LNCaP clone FGC (cell line): ENCODE results near the gene STXBP5.

Experiments used
- DNase-seq: peaks from one replicate; pipeline ENCODE4 v3.0.0-alpha.2; 2011; ENCODE audit warnings: low read depth
- H3K4me3 ChIP-seq: 2 replicates; pipeline ENCODE4 v1.5.1; 2011; ENCODE audit warnings: mild to moderate bottlenecking, low read depth, low read length, control low read depth
- TF ChIP-seq, protein P1 (sequence below): IDR thresholded peaks from 2 replicates; pipeline ENCODE4 v1.5.1; 2012; ENCODE audit warnings: mild to moderate bottlenecking; ENCODE audit not compliant: control insufficient read depth, insufficient read depth; ENCODE audit errors: extremely low read depth

The STXBP5 gene

DNA sequence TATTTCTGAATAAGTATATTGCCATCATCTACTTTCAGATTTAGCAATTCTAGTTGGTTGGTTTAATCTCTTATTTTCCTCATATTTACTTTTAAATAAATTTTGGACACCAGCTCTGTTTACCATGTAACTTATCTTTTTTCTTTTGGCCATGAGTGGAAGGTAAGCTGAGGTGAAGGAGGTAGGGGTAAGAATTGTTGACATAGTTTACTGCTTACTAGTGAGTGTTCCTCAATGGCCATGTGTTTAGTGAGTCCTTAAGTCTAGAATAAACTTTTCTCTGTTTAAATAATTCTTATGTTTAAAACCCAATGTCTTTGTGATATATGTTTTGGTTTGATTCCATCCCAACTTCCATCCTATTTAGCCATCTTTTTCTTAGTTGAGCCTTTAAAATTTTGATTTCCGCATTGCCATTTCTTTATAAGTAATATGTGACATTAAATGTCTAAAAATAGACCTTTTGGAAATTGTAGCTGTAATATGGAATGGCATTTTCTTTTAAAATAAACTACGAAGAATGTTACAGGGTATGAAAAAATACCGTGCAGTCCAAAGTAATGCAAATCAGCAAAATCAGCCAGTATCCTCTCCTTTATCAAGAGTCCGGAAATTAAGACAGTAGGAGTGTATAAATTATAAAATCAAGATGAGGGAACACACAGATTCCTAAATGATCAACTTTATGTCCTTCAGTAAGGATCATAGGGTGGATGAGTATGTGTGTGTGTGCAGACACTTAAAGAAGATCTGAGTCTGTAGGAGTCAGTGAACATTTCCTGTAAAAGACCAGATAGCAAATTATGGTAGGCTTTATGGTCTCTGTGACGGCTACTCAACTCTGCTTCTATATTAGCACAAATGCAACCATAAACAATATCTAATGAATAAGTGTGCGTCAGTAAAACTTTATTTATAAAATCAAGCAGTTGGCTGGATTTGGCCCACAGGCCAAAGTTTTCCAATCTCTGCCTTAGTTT is 10.3 kb downstream of the STXBP5 start:
- no peak overlapping the region for H3K4me3 ChIP-seq
- TF ChIP-seq, protein P1, sequence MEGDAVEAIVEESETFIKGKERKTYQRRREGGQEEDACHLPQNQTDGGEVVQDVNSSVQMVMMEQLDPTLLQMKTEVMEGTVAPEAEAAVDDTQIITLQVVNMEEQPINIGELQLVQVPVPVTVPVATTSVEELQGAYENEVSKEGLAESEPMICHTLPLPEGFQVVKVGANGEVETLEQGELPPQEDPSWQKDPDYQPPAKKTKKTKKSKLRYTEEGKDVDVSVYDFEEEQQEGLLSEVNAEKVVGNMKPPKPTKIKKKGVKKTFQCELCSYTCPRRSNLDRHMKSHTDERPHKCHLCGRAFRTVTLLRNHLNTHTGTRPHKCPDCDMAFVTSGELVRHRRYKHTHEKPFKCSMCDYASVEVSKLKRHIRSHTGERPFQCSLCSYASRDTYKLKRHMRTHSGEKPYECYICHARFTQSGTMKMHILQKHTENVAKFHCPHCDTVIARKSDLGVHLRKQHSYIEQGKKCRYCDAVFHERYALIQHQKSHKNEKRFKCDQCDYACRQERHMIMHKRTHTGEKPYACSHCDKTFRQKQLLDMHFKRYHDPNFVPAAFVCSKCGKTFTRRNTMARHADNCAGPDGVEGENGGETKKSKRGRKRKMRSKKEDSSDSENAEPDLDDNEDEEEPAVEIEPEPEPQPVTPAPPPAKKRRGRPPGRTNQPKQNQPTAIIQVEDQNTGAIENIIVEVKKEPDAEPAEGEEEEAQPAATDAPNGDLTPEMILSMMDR, result no peak
- DNase-seq, result no peak

- TF ChIP-seq, protein P1, result no peak
- no peak for DNase-seq
- H3K4me3 ChIP-seq, result no peak overlapping the region
These were observed 12.7 kb downstream of the STXBP5 start for GRCh38 chr6:147216915-147217314.

- no peak overlapping the region for H3K4me3 ChIP-seq
- no peak for DNase-seq
- TF ChIP-seq, protein P1, result no peak
These were observed 13.7 kb downstream of the STXBP5 start for GRCh38 chr6:147217840-147218404.

DNA sequence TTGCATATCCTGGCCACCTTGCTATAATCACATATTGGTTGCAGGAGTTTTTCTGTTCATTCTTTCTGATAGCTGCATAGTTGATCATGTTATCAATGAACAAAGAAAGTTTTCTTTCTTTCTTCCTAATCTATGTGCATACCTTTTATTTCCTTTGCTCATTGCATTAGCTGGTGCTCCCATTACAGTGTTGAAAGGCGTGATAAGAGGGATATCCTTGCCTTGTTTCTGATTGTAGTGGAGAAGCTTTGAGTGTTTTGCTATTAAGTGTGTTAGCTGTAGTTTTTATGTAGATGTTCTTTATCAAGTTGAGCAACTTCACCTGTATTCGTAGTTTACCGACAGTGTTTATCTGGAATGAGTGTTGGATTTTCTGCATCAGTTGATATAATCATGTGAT is 14.6 kb downstream of the STXBP5 start:
- H3K4me3 ChIP-seq, result no peak overlapping the region
- DNase-seq, result no peak
- TF ChIP-seq, protein P1, result no peak

GRCh38 chr6:147219463-147219862 is 15.2 kb downstream of the STXBP5 start:
- TF ChIP-seq, protein P1, result no peak
- DNase-seq, result no peak
- H3K4me3 ChIP-seq, result no peak overlapping the region

GRCh38 chr6:147220345-147220744 is 16.1 kb downstream of the STXBP5 start:
- no peak for DNase-seq
- no peak overlapping the region for H3K4me3 ChIP-seq

More at GRCh38 chr6:147220345-147220744, 16.1 kb downstream of the STXBP5 start:
- TF ChIP-seq, protein P1, result no peak
